Stimulated activated CD4-positive, alpha-beta T cell treated with anti-CD3 and anti-CD28 coated beads, Interleukin-4, amount 100 ng/mL, for 24 hours (primary cell): ENCODE results near the gene XKR3.
"Not testable (repeated sequence)": the region's sequence is repeated elsewhere in the genome, so short reads cannot be mapped to it uniquely, and the experiment has no call there.

Source experiments
- DNase-seq: peaks from one replicate; pipeline ENCODE4 v3.0.0-alpha.2; 2020

The XKR3 gene

DNA sequence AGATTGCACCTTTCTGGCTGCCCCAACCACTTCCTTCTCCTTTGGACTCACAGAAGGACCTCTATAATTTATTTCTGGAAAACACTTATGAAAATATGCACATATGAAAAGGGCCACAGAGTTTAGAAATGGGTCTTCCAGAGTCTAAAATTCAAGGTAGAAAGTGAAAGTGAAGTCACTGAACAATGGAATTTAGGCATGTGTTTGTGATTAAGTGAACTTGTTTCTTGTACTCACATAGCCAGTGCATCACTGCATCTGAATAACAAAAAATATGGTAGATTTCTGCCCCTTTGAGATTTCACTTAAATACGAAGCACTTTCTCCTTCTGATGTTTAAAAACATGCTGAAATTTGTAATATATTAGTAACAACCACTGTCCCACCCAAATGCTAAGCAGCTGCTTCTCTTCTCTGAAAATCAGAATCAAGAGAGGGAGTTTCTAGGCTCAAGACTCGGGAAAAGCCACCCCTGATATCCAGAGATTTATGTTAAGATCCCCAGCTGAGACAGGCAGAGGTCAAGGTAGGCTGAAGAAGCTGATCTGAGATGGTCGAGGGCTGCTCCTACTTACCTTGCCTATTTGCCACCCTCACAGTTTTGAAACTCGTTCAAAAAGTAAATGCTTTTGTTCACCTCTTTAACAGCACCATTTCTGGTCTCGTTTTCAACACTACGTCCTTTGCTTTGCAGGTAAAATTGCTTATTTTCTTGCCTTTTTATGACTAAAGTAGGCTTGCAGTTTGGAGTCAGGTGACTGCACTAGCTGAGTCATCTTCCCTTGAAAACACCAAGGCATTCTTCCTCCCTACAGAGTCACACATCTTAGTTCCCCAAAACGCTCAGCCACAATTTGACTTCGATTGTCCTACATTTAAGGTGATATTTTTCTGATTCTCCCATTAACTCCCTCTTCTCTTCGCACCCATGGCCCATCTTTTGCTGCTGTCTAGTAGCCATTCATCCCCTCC, at the start of gene XKR3:
XKR3 (minus strand) TSS at position 696 of the 972 bp plus-strand sequence. CDS start 17,338 bp downstream, outside the sequence.
- no peak for DNase-seq

DNA sequence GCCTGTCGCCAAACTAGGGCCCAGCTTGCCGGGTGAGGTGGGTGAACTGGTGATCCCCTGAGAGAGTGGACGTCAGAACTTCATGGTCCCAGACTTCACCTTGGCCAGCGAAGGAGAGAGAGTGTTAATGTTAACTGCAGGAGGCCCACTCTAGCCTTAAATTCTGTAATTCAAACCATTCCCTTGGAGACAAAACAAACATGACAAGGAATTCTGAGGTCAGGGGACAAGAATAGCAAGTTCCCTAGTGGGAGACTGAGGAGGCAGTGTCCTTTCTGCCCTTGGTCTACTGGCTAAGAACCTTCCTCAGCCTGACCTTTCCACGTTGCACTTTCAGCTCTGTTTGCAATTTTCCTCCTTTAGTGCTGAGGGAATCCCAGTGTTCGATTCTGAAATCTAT, 44.4 kb upstream of the XKR3 start:
- DNase-seq: not testable (repeated sequence)

DNA sequence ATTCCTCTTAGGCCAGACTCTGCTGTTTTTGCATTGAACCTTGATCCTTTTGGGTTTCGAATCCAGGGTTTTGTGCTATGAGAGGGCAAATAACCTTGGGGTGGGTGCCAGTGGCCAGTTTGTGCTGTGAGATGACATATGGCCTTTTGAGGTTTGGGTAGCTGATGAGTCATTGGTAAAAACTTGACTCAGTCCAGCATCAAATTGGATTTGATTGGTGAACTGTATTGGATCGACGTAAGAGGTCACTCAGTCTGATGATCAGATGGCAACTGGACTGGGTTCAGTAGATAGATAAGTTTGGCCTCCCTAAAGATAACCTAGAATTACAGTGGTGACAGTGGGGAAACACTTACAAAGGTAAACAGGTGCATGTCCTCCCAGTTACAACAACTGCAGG, 41.0 kb upstream of the XKR3 start:
- DNase-seq: no peak

DNA sequence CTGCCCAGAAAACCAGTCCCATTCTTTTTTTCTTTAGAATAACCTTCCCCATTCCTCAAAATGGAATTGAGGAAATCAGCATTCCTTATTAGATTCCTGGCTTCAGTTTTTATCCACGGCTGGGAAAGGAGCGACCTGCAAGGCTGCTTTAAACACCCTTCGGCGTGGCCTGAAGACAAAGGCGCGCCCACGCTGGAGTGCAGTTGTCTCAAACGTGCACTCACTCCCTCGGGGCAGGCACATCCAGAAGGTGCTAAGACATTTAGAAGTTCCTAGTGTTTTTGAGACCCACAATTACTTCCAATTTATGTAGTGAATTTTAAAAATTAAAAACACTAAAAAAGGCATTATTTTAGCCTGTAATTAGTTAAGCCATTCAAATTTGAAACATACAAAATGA, 31.6 kb upstream of the XKR3 start:
- not testable (repeated sequence) for DNase-seq

DNA sequence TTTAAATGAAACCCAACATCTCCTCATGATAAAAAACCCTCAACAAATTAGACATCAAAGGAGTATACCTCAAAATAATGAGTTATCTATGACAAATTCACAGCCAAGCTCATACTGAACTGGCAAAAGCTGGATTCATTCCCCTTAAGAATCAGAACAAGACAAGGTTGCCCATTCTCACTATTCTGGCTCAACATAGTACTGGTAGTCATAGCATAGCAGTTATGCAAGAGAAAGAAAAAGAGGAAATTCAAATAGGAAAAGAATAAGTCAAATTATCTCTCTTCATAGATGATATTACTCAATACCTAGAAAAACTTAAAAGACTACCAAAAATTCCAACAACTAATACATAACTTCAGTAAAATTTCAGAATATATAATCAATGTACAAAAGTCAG, 29.4 kb upstream of the XKR3 start:
- no peak for DNase-seq

DNA sequence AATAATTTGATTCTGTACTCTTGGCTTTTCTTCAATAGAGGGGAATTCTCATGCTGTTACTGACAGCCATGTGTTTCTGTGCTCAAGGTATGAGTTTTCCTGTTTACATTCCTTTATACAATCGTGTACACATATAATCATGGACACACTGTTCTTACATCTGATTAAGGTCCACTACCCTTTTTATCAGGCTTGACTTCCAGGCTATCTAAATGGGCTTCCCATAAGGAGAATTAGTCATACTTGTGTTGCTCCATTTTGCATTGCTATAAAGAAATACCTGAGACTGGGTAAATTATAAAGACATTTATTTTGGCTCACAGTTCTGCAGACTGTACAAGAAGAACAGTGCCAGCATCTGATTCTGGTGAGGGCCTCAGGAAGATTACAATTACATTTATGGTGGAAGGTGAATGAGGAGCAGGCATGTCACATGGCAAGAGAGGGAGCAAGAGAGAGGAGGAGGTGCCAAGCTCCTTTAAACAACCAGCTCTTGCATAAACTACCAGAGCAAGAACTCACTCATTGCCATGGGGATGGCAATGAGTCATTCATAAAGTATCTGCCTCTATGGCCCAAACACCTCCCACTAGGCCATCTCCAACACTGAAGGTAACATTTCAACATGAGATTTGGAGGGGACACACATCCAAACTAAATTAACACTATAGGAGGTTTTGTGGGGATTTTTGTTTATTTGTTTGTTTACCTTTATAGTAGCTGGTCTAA, 26.2 kb upstream of the XKR3 start:
- DNase-seq: not testable (repeated sequence)

DNA sequence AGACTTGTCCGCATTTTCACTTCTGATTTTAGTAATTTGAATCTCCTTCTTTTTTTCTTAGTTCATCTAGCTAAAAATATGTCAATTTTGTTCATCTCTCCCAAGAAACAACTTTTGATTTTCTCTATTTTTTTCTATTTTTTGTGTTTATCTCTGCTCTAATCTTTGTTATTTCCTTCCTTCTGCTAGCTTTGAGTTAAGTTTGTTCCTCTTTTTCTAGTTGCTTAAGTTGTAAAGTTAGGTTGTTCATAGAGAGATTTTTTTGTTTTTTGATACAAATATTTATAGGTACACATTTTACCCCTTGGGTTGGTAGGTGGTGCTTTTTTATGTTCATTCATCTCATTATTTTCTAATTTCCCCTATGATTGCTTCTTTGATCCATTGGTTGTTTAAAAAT, 22.1 kb upstream of the XKR3 start:
- DNase-seq: no peak

DNA sequence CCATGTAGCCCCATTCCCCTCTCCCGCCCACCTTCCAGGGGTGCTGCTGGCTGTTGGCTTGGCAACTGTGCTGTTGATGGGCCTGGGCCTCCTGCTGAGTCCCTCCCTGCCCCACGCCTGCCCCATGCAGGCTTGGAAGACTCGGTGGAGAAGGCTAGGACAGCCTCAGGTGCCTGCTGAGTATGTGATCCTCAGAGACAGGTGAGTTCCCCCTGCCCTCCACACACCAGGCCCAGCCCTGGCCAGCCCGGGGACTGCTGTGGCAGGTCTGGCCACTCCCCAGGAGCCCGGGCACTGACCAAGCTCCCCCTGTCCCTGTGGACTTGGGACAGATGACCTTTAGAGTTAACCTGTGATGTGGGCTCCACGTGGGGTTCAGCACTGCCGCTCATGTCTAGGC, 20.7 kb upstream of the XKR3 start:
- no peak for DNase-seq

DNA sequence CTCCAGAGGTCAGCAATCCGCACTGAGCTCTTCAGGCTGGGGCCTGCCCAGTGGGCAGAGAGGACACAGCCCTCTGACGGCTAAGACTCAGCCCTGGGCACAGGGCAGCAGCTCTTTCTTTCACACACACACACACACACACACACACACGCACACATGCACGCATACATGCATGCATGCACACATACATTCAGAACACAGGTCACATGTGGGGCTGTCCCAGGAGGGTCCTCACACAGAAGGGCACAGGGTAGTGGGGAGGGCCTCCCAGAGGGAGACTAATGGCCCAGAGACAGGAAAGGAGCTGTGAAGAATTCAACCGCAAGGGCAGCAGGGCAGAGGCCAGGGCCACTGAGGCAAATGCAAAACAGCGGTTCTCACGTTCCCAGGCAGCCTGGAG, 20.3 kb upstream of the XKR3 start:
- DNase-seq: no peak

DNA sequence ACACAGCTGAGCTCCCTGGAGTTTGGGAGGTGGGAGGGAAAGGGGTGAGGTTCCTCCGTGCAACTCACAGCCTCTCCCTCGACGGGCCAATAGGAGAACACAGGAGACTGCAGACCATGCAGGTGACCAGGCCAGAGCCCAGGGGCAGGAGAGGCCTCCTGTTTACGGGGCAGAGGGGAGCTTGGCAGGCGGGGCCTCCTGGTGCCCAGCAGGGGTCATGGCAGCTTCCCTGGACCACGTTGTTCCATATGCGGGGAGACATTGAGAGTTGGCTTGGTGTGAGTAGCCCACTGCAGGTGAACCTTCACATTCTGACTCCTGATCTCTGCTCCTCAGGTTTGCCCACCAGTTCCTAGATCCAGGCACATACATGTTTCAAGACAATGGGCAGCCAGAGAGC, 19.3 kb upstream of the XKR3 start:
- no peak for DNase-seq

DNA sequence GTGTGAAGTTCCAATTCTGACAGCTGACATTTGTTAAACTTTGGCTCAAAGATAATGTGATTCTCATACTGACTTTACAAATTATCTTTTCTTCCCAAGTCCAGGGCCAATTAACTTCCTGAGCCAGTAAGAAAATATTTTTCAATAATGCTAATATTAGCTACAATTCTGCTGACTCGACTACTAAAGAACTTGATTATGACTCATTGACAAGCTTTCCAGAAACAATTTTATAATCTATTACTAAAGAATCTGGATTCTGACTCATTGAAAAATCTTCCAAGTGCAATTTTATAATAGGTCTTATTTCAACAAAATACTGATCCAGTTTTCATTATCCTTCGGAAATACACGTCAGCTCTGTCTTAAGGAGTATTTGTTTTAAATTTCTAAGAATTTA, 12.9 kb upstream of the XKR3 start:
- no peak for DNase-seq

DNA sequence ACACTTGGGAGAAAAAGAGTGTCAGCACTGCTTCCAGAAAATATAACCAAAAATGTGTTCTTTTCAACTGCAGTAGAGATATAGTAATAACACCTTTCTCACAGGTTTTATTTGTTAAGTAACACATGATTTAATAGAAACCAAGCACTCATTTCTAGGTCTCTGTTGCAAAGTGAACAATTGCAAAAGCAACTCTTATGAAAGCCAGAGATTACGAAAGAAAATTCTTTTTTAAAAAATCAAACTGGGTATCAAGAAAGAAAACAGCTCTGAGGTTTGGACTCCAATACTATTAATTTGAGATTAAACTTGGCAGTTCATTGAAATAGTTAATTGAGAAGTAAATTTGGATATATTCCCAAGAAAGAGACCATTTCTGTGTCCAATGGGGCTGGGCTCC, 9.8 kb upstream of the XKR3 start:
- DNase-seq: no peak

DNA sequence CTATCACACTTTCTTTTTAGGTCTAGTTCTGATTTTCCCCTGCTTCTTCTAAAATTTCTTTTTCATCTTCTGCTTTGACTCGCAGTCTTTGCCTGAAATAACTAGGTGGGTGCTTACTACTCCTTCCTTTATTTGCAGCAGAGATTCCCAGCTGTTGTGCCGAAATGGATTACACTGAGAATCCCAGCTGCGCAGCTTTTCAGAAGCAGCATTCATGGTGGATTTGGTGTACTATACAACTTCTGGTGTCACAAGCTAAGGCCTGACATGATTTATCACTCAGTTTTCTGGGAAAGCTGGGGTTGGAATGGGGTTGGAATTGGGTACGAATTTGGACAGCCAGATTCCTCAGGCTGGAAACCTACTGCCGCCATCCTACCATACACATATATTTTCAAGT, 6.0 kb upstream of the XKR3 start:
- DNase-seq: no peak

DNA sequence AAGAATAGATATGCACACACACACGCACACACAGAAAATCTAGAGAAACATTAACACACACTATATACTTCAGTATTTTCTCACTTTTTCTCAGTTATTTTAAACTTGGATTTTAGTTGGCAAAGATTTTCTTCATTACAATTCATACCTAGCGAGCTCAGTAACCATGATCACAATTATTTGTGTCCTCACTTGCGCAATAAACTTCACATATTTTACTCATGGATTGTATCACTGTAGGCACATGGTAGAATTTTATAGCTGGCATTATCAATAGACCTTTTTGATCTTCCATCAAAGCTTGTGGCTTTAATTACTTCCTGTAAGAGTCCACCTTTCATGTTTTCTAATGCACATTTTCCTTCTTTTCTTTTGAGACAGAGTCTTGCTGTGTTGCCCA, 4.8 kb upstream of the XKR3 start:
- no peak for DNase-seq

DNA sequence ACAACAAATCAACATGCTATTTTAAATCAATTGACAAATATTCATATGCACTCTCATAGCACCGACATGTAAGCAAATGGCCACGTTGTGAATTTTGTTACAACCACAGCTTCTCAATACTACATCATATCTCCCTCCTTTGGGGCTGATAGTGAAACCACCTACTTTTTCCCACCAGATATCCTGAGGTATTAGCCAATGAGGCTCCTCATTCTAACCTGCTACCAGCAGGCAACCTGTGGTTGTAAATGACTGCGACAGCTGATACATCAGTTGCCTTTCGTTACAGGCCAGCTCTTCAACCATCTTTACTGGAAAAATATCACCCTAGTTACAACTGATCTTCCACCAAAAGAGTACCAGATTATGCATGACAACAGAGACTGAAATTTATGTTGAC, 3.7 kb upstream of the XKR3 start:
- DNase-seq: no peak

DNA sequence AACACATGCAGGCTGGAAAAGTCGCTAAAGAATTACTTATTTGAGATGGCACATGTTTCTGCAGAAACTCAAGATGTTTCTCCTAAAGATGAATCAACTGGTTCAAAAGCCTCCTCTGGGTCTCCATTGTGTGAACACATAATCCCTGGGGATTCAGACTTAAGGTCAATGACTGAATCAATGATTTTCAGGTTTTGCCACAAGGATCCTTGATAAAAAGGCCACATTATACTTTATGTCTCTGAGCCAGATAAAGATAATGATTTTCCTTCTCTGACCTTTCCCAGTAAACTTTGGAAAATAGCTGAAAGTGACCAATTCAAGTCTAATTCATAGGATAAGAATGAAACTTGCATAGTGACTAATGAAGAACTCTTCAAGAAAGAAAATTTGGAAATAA, 2.3 kb upstream of the XKR3 start:
- no peak for DNase-seq

DNA sequence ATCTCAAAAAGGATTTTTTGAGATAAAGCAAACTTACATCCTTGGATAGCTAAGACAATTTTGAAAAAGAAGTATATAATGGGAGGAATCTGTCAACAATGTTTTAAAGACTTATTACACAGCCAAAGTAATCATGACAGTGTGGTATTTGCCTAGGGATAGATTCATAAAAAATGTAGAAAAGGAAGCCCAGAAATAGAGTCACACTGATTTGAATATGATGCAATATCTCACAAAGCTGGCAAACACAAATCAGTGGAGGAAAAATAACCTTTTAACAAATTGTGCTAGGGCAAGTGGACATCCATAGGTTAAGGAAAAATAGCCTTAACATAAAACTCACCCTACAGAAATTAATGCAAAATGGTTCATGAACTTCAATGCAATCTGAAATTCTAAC, 6.0 kb downstream of the XKR3 start:
- DNase-seq: no peak

DNA sequence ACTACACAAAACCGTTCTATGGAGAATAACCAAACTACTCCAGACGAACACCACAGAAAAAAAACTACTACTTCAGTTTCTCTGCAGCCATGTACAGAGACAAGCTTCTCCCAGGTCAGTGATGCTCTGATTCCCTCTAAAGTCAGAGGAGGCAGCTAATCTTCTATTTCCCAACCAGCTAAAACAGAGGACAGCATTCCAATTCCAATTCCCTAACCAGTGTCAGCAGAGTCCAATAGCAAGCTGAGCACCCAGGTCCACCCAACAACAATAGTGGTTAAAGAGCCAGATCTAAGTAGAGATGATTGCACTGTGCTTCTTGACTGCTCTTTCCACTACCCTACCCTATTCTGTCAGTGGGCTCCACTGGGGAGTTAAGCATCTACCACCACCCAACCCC, 6.7 kb downstream of the XKR3 start:
- no peak for DNase-seq

DNA sequence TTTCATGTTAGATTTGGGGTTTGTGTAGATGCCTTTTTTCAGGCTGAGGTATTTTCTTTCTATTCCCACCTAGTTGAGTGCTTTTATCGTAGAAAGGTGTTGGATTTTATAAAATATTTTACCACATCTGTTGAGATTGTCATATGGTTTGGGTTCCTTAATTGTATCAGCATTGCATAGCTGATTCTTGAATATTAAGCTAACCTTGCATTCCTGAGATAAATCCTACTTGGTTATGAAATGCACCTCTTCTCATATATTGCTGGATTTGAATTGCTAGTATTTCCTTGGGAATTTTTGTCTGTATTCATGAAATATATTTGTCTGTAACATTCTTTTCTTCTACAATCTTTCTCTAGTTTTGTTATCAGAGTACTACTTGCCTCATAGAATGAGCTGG, 10.1 kb downstream of the XKR3 start:
- DNase-seq: no peak

DNA sequence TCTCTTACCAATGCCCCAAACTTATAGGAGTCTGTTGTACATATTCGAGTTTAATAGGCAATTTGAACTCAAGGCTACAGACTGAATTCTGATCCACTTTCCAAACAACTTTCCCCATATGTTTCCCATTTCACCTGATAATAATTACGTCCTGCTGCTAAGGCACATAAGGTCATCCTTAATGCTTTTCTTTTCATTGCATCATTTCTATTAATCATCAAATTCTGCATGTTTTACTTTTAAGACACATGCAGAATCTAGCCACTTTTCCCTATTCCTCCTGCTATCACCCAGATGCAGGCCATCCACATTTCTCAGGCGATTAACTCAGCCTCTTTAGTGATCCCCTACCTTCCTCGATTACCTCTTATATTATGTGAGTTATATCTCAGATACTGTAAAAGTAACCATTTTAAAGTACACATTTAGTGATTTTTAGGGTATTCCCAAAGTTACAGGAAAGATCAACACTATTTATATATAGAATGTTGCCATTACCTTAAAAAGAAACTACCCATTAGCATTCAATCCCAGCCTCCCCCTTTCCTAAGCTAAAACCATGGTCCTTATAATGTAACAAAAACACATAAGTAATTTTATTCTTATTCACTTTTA, 14.9 kb downstream of the XKR3 start:
- DNase-seq: no peak

DNA sequence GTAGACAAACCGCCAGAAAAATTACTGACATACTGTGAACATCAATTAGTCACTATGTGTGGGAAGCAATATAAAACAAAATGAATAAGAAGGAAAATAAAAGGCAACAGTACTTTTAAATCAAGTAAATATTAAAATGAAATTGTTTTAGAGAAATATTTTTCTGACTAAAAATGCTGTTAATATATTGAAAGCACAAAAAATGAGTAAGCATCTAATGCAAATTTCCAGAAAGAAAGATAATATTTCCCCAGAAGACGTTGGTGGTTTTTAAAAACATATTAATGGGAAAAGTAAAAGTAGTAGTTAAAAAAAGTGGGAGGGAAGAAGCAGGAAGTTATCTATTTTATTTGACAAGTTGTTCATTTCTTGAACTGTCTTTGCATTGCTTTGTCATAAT, 16.5 kb downstream of the XKR3 start:
- DNase-seq: no peak

DNA sequence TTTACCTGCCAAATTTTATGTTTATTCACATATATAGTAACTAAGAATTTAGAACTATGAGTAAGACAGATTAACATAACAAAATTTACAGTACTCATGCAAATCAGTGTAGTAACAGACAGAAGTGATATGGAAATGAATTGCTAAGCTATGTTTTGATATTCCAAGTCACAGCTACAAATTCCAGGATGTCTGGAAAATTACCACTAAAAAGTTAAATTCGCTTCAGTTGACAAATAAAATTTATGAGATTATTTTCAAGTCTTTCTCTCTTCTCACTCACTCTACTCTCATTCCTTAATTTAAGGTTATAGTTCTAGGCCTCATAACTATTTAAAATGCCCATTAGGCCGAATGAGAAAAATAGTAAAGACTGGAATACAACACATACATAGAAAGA, 18.1 kb downstream of the XKR3 start:
- no peak for DNase-seq

DNA sequence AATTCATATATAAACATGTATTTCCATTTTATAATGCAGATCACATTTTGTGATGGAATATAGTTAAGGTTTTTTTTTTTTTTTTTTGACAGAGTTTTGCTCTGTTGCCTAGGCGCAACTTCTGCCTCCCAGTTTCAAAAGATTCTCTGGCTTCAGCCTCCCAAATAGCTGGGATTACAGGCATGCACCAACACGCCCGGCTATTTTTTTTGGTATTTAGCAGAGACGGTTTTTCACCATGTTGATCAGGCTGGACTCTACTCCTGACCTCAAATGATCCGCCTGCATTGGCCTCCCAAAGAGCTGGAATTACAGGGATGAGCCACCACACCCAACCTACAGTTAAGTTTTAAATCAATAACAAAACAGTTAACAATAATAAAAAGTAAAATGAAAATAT, 18.8 kb downstream of the XKR3 start:
- DNase-seq: no peak

DNA sequence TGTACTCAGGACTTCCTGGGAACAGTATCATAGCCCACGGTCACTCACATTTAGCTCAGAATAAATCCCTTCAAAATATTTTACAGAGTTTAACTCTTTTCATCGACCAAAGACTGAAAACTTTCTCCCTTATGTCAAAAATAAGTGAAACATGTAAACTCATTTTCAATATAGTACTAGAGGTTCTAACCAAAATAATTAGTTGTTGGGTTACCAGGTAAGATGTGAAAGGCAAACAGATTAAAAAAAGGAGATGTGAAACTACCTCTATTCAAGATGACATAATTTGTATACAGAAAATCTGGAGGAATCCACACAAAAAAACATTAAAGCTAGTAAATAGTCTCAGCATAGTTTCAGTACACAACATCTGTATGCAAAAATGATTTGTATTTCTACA, 20.3 kb downstream of the XKR3 start:
- DNase-seq: no peak
